ENCODE measurements around the gene CCR1.

CCR1 gene

DNA sequence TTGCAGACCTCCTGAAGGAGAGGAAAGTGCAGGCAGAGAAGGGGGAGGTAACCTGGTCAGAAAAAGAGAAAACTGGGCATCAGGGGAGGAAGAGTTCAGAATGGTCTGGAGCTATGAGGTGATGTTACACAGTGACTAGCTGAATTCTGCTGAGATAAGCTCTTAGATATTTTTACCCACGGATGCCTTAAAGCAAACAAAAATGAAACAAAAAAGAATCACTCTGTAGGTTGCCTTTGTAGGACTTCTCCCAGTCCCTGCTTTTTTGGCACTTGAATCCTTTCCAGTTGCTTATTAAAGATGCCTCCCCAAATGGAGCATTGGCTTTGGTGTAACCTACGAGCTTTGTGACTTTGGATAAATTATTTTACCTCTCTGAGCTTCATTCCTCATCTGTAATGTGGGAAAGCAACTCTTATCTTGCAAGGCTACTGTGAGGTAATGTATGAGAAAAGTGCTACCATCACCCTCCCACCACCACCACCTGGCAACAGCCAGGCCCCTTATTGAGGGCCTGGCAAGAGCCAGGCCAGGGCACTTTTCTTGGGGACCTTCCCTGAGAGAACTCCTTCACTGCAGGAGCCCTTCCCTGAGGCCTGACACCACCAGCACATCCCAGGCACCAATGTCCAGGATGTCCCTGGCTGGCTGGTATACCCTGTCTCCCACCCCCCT lies 2.7 kb downstream of the CCR1 start:
- H3K4me3 ChIP-seq (ENCODE audit: low read depth, low read length): no peak overlapping the region
- TF ChIP-seq, protein P1, sequence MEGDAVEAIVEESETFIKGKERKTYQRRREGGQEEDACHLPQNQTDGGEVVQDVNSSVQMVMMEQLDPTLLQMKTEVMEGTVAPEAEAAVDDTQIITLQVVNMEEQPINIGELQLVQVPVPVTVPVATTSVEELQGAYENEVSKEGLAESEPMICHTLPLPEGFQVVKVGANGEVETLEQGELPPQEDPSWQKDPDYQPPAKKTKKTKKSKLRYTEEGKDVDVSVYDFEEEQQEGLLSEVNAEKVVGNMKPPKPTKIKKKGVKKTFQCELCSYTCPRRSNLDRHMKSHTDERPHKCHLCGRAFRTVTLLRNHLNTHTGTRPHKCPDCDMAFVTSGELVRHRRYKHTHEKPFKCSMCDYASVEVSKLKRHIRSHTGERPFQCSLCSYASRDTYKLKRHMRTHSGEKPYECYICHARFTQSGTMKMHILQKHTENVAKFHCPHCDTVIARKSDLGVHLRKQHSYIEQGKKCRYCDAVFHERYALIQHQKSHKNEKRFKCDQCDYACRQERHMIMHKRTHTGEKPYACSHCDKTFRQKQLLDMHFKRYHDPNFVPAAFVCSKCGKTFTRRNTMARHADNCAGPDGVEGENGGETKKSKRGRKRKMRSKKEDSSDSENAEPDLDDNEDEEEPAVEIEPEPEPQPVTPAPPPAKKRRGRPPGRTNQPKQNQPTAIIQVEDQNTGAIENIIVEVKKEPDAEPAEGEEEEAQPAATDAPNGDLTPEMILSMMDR (IDR thresholded peaks at IDR 0.05; ENCODE audit: insufficient read depth, low read depth, low read length, missing control alignments): no peak
- DNase-seq (ENCODE audit: low read depth): no peak

GRCh38 chr3:46203681-46204080 lies 4.4 kb downstream of the CCR1 start:
- no peak overlapping the region for H3K4me3 ChIP-seq (ENCODE audit: low read depth, low read length)
- no peak for DNase-seq (ENCODE audit: low read depth)
- TF ChIP-seq, protein P1 (IDR thresholded peaks at IDR 0.05; ENCODE audit: insufficient read depth, low read depth, low read length, missing control alignments): no peak

GRCh38 chr3:46202535-46202934 lies 5.6 kb downstream of the CCR1 start:
- no peak for DNase-seq (ENCODE audit: low read depth)
- H3K4me3 ChIP-seq (ENCODE audit: low read depth, low read length): no peak overlapping the region
- TF ChIP-seq, protein P1 (IDR thresholded peaks at IDR 0.05; ENCODE audit: insufficient read depth, low read depth, low read length, missing control alignments): no peak

- TF ChIP-seq, protein P1 (IDR thresholded peaks at IDR 0.05; ENCODE audit: insufficient read depth, low read depth, low read length, missing control alignments): no peak
Observed at GRCh38 chr3:46200790-46201189, 7.3 kb downstream of the CCR1 start.

GRCh38 chr3:46200211-46200610 lies 7.9 kb downstream of the CCR1 start:
- DNase-seq (ENCODE audit: low read depth): no peak
- no peak overlapping the region for H3K4me3 ChIP-seq (ENCODE audit: low read depth, low read length)

More at GRCh38 chr3:46200790-46201189, 7.3 kb downstream of the CCR1 start:
- DNase-seq (ENCODE audit: low read depth): no peak
- H3K4me3 ChIP-seq (ENCODE audit: low read depth, low read length): no peak overlapping the region

GRCh38 chr3:46196261-46196957 lies 11.7 kb downstream of the CCR1 start:
- TF ChIP-seq, protein P1 (IDR thresholded peaks at IDR 0.05; ENCODE audit: insufficient read depth, low read depth, low read length, missing control alignments): no peak
- no peak for DNase-seq (ENCODE audit: low read depth)
- H3K4me3 ChIP-seq (ENCODE audit: low read depth, low read length): no peak overlapping the region

More at GRCh38 chr3:46200211-46200610, 7.9 kb downstream of the CCR1 start:
- TF ChIP-seq, protein P1 (IDR thresholded peaks at IDR 0.05; ENCODE audit: insufficient read depth, low read depth, low read length, missing control alignments): no peak

Measured in GM12865 (cell line).